Ovary (tissue), 10 donors: Measurements from ENCODE around the gene ZSWIM7. TPM values are rescaled to one million over a fixed set of nuclear protein-coding genes. Genes with fewer than 3 reads are reported as not detected.

ENCODE experiments used
- DNase-seq, 5 donors: peaks; one replicate each; pipeline ENCODE4 v3.0.0-alpha.2; 2019 to 2020
- H3K27ac ChIP-seq, 2 donors: fragments of 200-600 bp; one replicate each; pipeline versions ENCODE4 v1.5.1 to v1.8.0; 2019 to 2022
- H3K27me3 ChIP-seq: fragments of 200-600 bp; one replicate; pipeline ENCODE4 v1.8.0; 2022
- H3K36me3 ChIP-seq: fragments of 200-600 bp; sonication (generic); one replicate; pipeline ENCODE4 v1.5.1; 2019
- H3K4me1 ChIP-seq: one replicate; pipeline ENCODE4 v1.8.1; 2013; ENCODE audit warnings: mild to moderate bottlenecking, moderate library complexity; ENCODE audit not compliant: insufficient read depth
- H3K4me3 ChIP-seq: fragments of 200-600 bp; sonication (generic); one replicate; pipeline ENCODE4 v1.5.1; 2017
- H3K9me3 ChIP-seq, 2 donors: fragments of 200-600 bp in 1 of 2; sonication (generic) in 1 of 2; one replicate each; pipeline versions ENCODE4 v1.5.1 to v1.8.1; 2013 to 2019; ENCODE audit warnings: mild to moderate bottlenecking in 1 of 2, moderate library complexity in 1 of 2
- EP300 ChIP-seq: sonication (generic); formaldehyde crosslinking; IDR thresholded peaks from one replicate; pipeline ENCODE4 v1.6.1; 2017; ENCODE audit warnings: antibody characterized with exemption
- POLR2A ChIP-seq: fragments of 450-650 bp; IDR thresholded peaks from one replicate; pipeline ENCODE4 v1.6.1; 2017; ENCODE audit warnings: antibody characterized with exemption, mild to moderate bottlenecking, moderate library complexity
- WGBS, 3 donors: extraction: QIAGEN DNeasy Blood & Tissue Kit in 1 of 3; methylation state at CpG; one replicate each; pipeline versions ENCODE4 v1.1.5 to v1.1.7; 2013 to 2017; 5-methylcytosine and 5-hydroxymethylcytosine counted together
- intact Hi-C, 4 donors: fragments of 100-400 bp; cut with DNase I; formaldehyde crosslinking; loops; one replicate each; pipeline versions ENCODE4 v1.11.0 to v1.15.1; 2022 to 2023
- long read RNA-seq, 3 donors: library from polyadenylated mRNA in 2 of 3; unstranded in 2 of 3; transcript quantifications; one replicate each; pipeline ENCODE4 v2.0.0 and lab custom pipeline, GENCODE V29; 2021 to 2026
- polyA plus RNA-seq, 2 donors: library from polyadenylated mRNA; stranded (reverse); fragments of 200-250 nt in 1 of 2; fragments of 350-450 nt in 1 of 2; fragmentation: Illumina TruSeq in 1 of 2; extraction: RNeasy Lipid Tissue Mini Kit (QIAGEN cat#74804) in 1 of 2; gene quantifications; one replicate each; pipeline ENCODE4 v1.2.3, GENCODE V29; 2013 to 2014
- total RNA-seq, 7 donors: library from RNA; depleted of rRNA in 2 of 7; stranded (reverse); fragments of >200 nt in 2 of 7; fragmentation: NEBNext Ultra II Directional in 3 of 7; extraction: Animal tissue kit (Norgen Biotek cat#: 25700) in 3 of 7; gene quantifications; one replicate each; pipeline versions ENCODE4 v1.1.0 to v1.2.4, GENCODE V29; 2016 to 2023
- TF ChIP-seq, protein P1 (sequence below), 3 donors: fragments of 450-650 bp in 2 of 3; fragments of 200-600 bp in 1 of 3; IDR thresholded peaks; one replicate each; pipeline versions ENCODE4 v1.5.1 to v1.8.0; 2016 to 2022; ENCODE audit warnings: antibody characterized with exemption in 3 of 3, mild to moderate bottlenecking in 1 of 3
- donor health status: DM: no; HTN: no; CAD: no; lungs with moderate emphysema.
- donor health status: DM: no; HTN: no; CAD: no.
- donor health status: Bipolar disorder and iron deficiency.
- donor health status: DM: yes; HTN: yes; CAD: no.
- donor health status: DM: no; HTN: no; CAD: no.
- donor health status: DM: yes; HTN: yes; CAD: no.

The ZSWIM7 gene, protein sequence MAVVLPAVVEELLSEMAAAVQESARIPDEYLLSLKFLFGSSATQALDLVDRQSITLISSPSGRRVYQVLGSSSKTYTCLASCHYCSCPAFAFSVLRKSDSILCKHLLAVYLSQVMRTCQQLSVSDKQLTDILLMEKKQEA
- 10 to 100 TPM; 14.4 to 36.2 (median 23.4) TPM for total RNA-seq
- polyA plus RNA-seq: 10 to 100 TPM; 34.7 to 62.5 TPM
- long read RNA-seq, donor 1, transcript ZSWIM7-201 (5 exons, 2,008 nt): major isoform, 9 of 50 reads
- long read RNA-seq, donor 1, partial matches to known transcripts: 7 of 50 reads
- long read RNA-seq, donor 1, other reads (novel, unspliced or antisense): 23 of 50 reads
- long read RNA-seq, donor 2, partial matches to known transcripts: 0 of 36 reads
- long read RNA-seq, donor 2, other reads (novel, unspliced or antisense): 28 of 36 reads
- long read RNA-seq, donor 3, transcript ZSWIM7-205 (6 exons, 703 nt): major isoform, 8 of 25 reads
- long read RNA-seq, donor 3, transcript ZSWIM7-201 (5 exons, 2,008 nt): minor isoform, 6 of 25 reads
- long read RNA-seq, donor 3, partial matches to known transcripts: 0 of 25 reads
- long read RNA-seq, donor 3, other reads (novel, unspliced or antisense): 6 of 25 reads

DNA sequence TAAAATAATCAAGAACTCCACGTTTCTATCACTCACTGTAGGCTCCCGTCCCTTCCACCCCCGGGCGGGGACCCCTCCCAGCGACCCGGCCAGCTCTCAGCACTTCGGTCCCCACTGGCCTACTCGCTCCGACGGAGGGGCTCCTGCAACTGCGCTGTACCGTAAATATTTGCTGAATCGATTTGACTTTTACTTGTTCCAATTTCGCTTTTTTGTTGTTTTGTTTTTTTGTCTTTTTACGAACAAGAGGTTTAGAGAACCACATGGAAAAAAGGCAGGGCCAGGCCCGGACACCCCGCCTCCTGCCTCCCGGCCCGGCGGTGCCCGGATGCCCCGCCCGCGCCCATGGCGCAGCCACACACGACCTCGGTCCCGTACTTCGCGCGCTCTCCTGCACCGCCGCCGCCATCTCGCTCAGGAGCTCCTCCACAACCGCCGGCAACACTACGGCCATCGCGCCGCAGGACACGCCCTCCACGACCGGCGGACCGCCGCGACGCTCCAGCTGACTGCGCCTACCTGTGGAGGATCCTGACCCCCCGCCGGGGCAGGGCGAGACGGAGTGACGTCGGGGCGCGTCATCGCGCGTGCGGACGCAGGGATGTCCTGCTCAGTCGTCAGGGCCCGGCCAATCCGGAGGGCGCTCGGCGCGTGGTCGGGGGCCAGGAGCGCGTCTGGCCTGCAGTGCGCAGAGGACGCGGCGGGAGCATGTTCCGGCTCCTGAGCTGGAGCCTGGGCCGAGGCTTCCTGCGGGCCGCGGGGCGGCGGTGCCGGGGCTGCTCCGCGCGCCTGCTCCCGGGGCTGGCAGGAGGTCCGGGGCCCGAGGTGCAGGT lies at the start of gene ZSWIM7, which contains the start of gene TTC19:
Gene ZSWIM7, minus strand, starts transcription at position 564 of the 833 bp plus-strand sequence. Its CDS starts 110 bp downstream, at position 454.
Gene TTC19, plus strand, starts transcription at position 684 of the 833 bp plus-strand sequence. Its CDS starts 25 bp downstream, at position 709.
- Histone ChIP-seq H3K27me3 (no peaks in the 10 kb centered on the region), H3K36me3 (no peaks in the 10 kb centered on the region), H3K4me3 (peak within 1 kb of the TSS; percentile 68), H3K4me1 (peaks cover 10% of the 10 kb centered on the region), H3K27ac (peak within 1 kb of the TSS; percentile 94 to 98), H3K9me3 (no peaks in the 10 kb centered on the region)
- intact Hi-C loops: no loop called here
- peak; percentile 95 to 97 (median 96) for DNase-seq
- TF ChIP-seq EP300 (no peak), POLR2A (peak; percentile 92)
- TF ChIP-seq, protein P1, sequence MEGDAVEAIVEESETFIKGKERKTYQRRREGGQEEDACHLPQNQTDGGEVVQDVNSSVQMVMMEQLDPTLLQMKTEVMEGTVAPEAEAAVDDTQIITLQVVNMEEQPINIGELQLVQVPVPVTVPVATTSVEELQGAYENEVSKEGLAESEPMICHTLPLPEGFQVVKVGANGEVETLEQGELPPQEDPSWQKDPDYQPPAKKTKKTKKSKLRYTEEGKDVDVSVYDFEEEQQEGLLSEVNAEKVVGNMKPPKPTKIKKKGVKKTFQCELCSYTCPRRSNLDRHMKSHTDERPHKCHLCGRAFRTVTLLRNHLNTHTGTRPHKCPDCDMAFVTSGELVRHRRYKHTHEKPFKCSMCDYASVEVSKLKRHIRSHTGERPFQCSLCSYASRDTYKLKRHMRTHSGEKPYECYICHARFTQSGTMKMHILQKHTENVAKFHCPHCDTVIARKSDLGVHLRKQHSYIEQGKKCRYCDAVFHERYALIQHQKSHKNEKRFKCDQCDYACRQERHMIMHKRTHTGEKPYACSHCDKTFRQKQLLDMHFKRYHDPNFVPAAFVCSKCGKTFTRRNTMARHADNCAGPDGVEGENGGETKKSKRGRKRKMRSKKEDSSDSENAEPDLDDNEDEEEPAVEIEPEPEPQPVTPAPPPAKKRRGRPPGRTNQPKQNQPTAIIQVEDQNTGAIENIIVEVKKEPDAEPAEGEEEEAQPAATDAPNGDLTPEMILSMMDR (IDR thresholded peaks at IDR 0.05): peak in 2 of 3 donors; percentile 7 to 21
- WGBS, 3 donors: 0% methylated on average over 80 to 91 of the region's 91 CpGs

DNA sequence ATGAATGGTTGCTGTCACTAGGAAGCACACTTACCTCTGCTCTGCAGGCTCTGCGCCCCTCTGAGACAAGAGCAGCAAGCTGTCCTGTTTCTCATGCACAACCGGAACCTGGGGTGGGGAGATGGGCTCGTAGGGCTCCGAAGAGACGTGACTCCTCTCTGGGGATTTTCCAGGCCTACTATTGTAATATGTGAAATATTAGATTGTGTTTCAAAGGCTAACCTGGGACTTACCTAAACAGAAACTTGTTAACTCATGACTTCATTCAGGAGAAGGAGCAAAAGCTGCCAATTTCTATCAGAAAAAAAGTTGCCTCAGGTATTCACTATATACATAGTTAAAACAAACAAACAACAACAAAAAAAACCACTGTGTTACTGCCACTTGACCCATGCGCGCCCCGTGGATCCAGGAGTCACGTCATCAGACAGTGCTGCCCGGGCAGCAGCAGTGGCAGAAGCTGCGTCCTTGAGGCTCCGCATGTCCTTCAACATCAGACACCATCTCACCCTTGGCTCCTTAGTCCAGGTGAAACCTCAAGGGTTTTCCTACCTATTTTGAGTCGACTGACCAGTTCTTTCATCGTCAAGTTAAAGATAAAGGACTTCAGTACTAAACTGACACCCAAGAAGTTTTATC lies 49.4 kb upstream of the ZSWIM7 start:
- DNase-seq: no peak
- no peak overlapping the region for H3K27ac ChIP-seq
- H3K27me3 ChIP-seq: no peaks in the 10 kb centered on the region
- TF ChIP-seq EP300: no peak
- TF ChIP-seq, protein P1 (IDR thresholded peaks at IDR 0.05): no peak
- no peak for TF ChIP-seq POLR2A
- no peaks in the 10 kb centered on the region for H3K36me3 ChIP-seq
- H3K4me3 ChIP-seq: no peak overlapping the region
- 86 to 94% (median 88%) methylated on average over 14 of the region's 14 CpGs for WGBS, 3 donors
- H3K9me3 ChIP-seq: no peaks in the 10 kb centered on the region
- no peaks in the 10 kb centered on the region for H3K4me1 ChIP-seq
- intact Hi-C loops: no loop called here

DNA sequence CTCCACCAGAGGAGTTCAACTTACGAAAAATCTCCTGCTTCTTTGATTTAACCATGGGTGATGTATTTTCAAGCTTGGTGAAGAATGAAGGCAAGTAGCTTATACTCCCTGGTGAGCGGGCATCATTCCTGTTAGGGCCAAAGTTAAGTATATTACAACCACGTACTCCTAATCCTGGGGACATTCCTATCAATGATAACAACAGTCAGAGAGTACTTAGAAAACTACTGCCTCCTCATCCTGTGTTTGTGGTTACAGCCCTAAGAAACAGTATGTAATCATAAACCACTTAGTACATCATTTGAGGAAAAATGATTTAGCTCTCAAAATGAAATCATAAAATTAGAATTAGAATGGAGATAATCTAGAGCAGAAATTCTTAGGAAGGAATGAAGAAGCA lies 47.5 kb upstream of the ZSWIM7 start:
- Histone ChIP-seq H3K4me1 (no peaks in the 10 kb centered on the region), H3K9me3 (no peaks in the 10 kb centered on the region), H3K4me3 (no peak overlapping the region), H3K27me3 (no peaks in the 10 kb centered on the region), H3K27ac (no peak overlapping the region), H3K36me3 (no peaks in the 10 kb centered on the region)
- TF ChIP-seq, protein P1 (IDR thresholded peaks at IDR 0.05): no peak
- TF ChIP-seq POLR2A: no peak
- no peak for TF ChIP-seq EP300
- no peak for DNase-seq
- WGBS, 3 donors: 87 to 90% (median 87%) methylated on average over 3 of the region's 3 CpGs
- intact Hi-C loops: no loop called here

DNA sequence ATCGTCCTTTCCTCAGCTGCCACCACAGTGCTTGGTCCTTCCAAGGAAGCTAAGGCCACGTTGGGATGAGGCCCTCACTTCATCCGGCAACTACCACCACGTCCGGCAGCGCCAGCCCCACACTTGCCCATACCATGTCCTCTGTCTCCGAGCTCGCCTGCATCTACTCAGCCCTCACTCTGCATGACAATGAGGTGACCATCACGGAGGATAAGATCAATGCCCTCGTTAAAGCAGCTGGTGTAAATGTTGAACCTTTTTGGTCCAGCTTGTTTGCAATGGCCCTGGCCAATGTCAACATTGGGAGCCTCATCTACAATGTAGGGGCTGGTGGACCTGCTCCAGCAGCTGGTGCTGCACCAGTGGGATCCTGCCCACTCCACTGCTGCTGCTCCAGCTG lies 45.0 kb upstream of the ZSWIM7 start:
- H3K36me3 ChIP-seq: no peaks in the 10 kb centered on the region
- no peak overlapping the region for H3K4me3 ChIP-seq
- DNase-seq: no peak
- no peaks in the 10 kb centered on the region for H3K9me3 ChIP-seq
- TF ChIP-seq, protein P1 (IDR thresholded peaks at IDR 0.05): no peak
- TF ChIP-seq EP300 (no peak), POLR2A (no peak)
- H3K4me1 ChIP-seq: peaks cover 4% of the 10 kb centered on the region
- no peaks in the 10 kb centered on the region for H3K27me3 ChIP-seq
- 88 to 90% (median 89%) methylated on average over 10 of the region's 10 CpGs for WGBS, 3 donors
- H3K27ac ChIP-seq: no peak overlapping the region
- intact Hi-C loops: no loop called here
